ENCODE results near the gene GDPGP1. TPM values are rescaled to one million over a fixed set of nuclear protein-coding genes. Genes with fewer than 3 reads are reported as not detected.

Gene GDPGP1
- total and polyA plus RNA-seq, 9 of the 15 experiments (the other 6 are each of a cell fraction or from before 2014, with no cell fraction given), result 0.78 to 6.1 (median 2.8) TPM

GRCh38 chr15:90266061-90266431 is 32.0 kb downstream of the GDPGP1 start (continued):
- no peak for TF ChIP-seq ZNF740 (CRISPR knock-in tag; IDR thresholded peaks at IDR 0.05)
- 0 out of 4 replicates have a peak, but pooled peaks of 1 of the 2 experiments have one; percentile 11 for TF ChIP-seq ZNF740 (tag; IDR thresholded peaks at IDR 0.05)
- TF ChIP-seq PRDM10 (IDR thresholded peaks at IDR 0.05; ENCODE audit: partially characterized antibody), result no peak
- TF ChIP-seq PPARD (CRISPR knock-in tag; IDR thresholded peaks at IDR 0.05), result no peak
- TF ChIP-seq ARID2 (IDR thresholded peaks at IDR 0.05), result no peak
- no peak for TF ChIP-seq SOX6 (IDR thresholded peaks at IDR 0.05)
- no peak for TF ChIP-seq ATF1 (CRISPR knock-in tag; IDR thresholded peaks at IDR 0.05)
- TF ChIP-seq ATF1 (tag; IDR thresholded peaks at IDR 0.05), result 0 out of 2 replicates have a peak, but pooled peaks have one; percentile 6
- no peak; the same call in 1 of the 2 replicates for TF ChIP-seq CREB3L1 (IDR thresholded peaks at IDR 0.05; ENCODE audit: borderline replicate concordance, low read depth)
- peak; percentile 55; the same call in 1 of the 2 replicates for TF ChIP-seq ZNF263 (CRISPR knock-in tag; IDR thresholded peaks at IDR 0.05; ENCODE audit: borderline replicate concordance)
- 0 out of 2 replicates have a peak, but pooled peaks have one; percentile 3 for TF ChIP-seq HDAC8 (tag; IDR thresholded peaks at IDR 0.05)
- TF ChIP-seq BRF1 (IDR thresholded peaks at IDR 0.05; ENCODE audit: borderline replicate concordance, extremely low read depth, insufficient read length), result no peak
- no peak for TF ChIP-seq STAT5B (CRISPR knock-in tag; IDR thresholded peaks at IDR 0.05)
- no peak for TF ChIP-seq PTTG1 (tag; IDR thresholded peaks at IDR 0.05; ENCODE audit: low read depth)
- no peak for TF ChIP-seq RBM14 (IDR thresholded peaks at IDR 0.05; ENCODE audit: borderline replicate concordance, insufficient read depth, low read depth, low read length)
- no peak for TF ChIP-seq ZNF644 (tag; IDR thresholded peaks at IDR 0.05; ENCODE audit: low read depth)
- TF ChIP-seq IFI16 (CRISPR knock-in tag; IDR thresholded peaks at IDR 0.05), result no peak
- TF ChIP-seq POLR2B (IDR thresholded peaks at IDR 0.05; ENCODE audit: low read depth, partially characterized antibody), result no peak
- no peak for TF ChIP-seq KLF6 (CRISPR knock-in tag; IDR thresholded peaks at IDR 0.05; ENCODE audit: borderline replicate concordance)
- no peak for TF ChIP-seq KLF10 (CRISPR knock-in tag; IDR thresholded peaks at IDR 0.05)
- no peak for TF ChIP-seq TAF7 (tag; IDR thresholded peaks at IDR 0.05)
- no peak for TF ChIP-seq TFAM (CRISPR knock-in tag; conservative IDR thresholded peaks at IDR 0.05)
- no peak for TF ChIP-seq GATA2 (CRISPR knock-in tag; IDR thresholded peaks at IDR 0.05)
- TF ChIP-seq TCF15 (CRISPR knock-in tag; IDR thresholded peaks at IDR 0.05), result no peak
- TF ChIP-seq ZNF143 (CRISPR knock-in tag; IDR thresholded peaks at IDR 0.05), result no peak

Measured in K562 (cell line).